Keratinocyte (primary cell): ENCODE results near the gene S100A9. TPM values are rescaled to one million over a fixed set of nuclear protein-coding genes. Genes with fewer than 3 reads are reported as not detected.

Experiments used
- DNase-seq: peaks from one replicate; pipeline ENCODE4 v3.0.0-alpha.2; 2011; ENCODE audit warnings: low read depth, missing footprints, low spot score
- FAIRE-seq: peaks from 2 replicates; lab custom pipeline; 2011; peaks lifted over from hg19 to GRCh38; lab: Jason Lieb, UNC
- H2AFZ ChIP-seq: 2 replicates; pipeline ENCODE4 v1.6.0; 2012; ENCODE audit warnings: low read length, control low read depth, inconsistent platforms; ENCODE audit not compliant: control insufficient read depth
- H3K27ac ChIP-seq: 2 replicates; pipeline ENCODE4 v1.5.1; 2011; ENCODE audit warnings: low read length; ENCODE audit not compliant: control insufficient read depth, insufficient read depth
- H3K27me3 ChIP-seq: 3 replicates; pipeline ENCODE4 v1.6.0; 2011; ENCODE audit warnings: low read length; ENCODE audit not compliant: control insufficient read depth, insufficient read depth; ENCODE audit errors: extremely low read depth
- H3K36me3 ChIP-seq, 2 experiments: 2 replicates in 1 of 2; 3 replicates in 1 of 2; pipeline ENCODE4 v1.5.1; 2011; ENCODE audit warnings: low read length in 2 of 2, mild to moderate bottlenecking in 1 of 2; ENCODE audit not compliant: control insufficient read depth in 2 of 2, insufficient read depth in 2 of 2; ENCODE audit errors: extremely low read depth in 1 of 2
- H3K4me1 ChIP-seq: 3 replicates; pipeline ENCODE4 v1.5.1; 2011; ENCODE audit warnings: low read length; ENCODE audit not compliant: control insufficient read depth, insufficient read depth; ENCODE audit errors: extremely low read depth
- H3K4me2 ChIP-seq: 3 replicates; pipeline ENCODE4 v1.6.0; 2011; ENCODE audit warnings: low read depth, low read length; ENCODE audit not compliant: control insufficient read depth, insufficient read depth; ENCODE audit errors: extremely low read depth
- H3K4me3 ChIP-seq, 3 experiments: fragments of 200-600 bp in 1 of 3; sonication (generic) in 1 of 3; 2 replicates in 2 of 3; 3 replicates in 1 of 3; pipeline ENCODE4 v1.5.1; 2011 to 2016; ENCODE audit warnings: low read length in 3 of 3, mild to moderate bottlenecking in 3 of 3, control low read depth in 2 of 3, inconsistent platforms in 1 of 3, low read depth in 1 of 3, mixed read lengths in 1 of 3, mixed run types in 1 of 3, moderate library complexity in 1 of 3; ENCODE audit not compliant: control insufficient read depth in 2 of 3, insufficient read depth in 2 of 3; ENCODE audit errors: extremely low read depth in 1 of 3
- H3K79me2 ChIP-seq: 2 replicates; pipeline ENCODE4 v1.6.0; 2012; ENCODE audit warnings: low read length; ENCODE audit not compliant: control insufficient read depth, insufficient read depth
- H3K9ac ChIP-seq: 3 replicates; pipeline ENCODE4 v1.6.0; 2011; ENCODE audit warnings: low read length; ENCODE audit not compliant: control insufficient read depth, insufficient read depth; ENCODE audit errors: extremely low read depth
- H3K9me1 ChIP-seq: 3 replicates; pipeline ENCODE4 v1.6.0; 2011; ENCODE audit warnings: low read length; ENCODE audit not compliant: control insufficient read depth, insufficient read depth; ENCODE audit errors: extremely low read depth
- H3K9me3 ChIP-seq: 2 replicates; pipeline ENCODE4 v1.5.1; 2012; ENCODE audit warnings: low read depth, low read length; ENCODE audit not compliant: control insufficient read depth
- H4K20me1 ChIP-seq: 3 replicates; pipeline ENCODE4 v1.6.0; 2011; ENCODE audit warnings: low read length; ENCODE audit not compliant: control insufficient read depth, insufficient read depth; ENCODE audit errors: extremely low read depth
- EZH2 ChIP-seq: IDR thresholded peaks from one replicate; pipeline ENCODE4 v1.6.1; 2012; ENCODE audit warnings: inconsistent platforms, mild to moderate bottlenecking, low read length, moderate library complexity
- dilution Hi-C: fragments of 300-500 bp; cut with MboI; formaldehyde crosslinking; loops from one replicate; pipeline ENCODE4 v1.7.0; 2020; ENCODE audit warnings: low sequenced_read_pairs; ENCODE audit not compliant: extremely low pct_ligation_motif_present
- polyA plus RNA-seq, 5 experiments: library from polyadenylated mRNA; depleted of rRNA in 3 of 5; stranded (reverse) in 3 of 5; stranded (forward) in 1 of 5; unstranded in 1 of 5; fragments of >200 nt; gene quantifications; 1 replicate in 1 of 5; 2 replicates in 3 of 5; 3 replicates in 1 of 5; pipeline versions ENCODE4 v1.2.1 to v1.2.3, GENCODE V29; 2011 to 2012; ENCODE audit warnings: missing spikeins in 2 of 5, low read depth in 1 of 5, low replicate concordance in 1 of 5
- TF ChIP-seq, protein P1 (sequence below), 3 experiments: IDR thresholded peaks in 1 of 3; conservative IDR thresholded peaks in 1 of 3; optimal IDR thresholded peaks in 1 of 3; 2 replicates in 2 of 3; 3 replicates in 1 of 3; pipeline versions ENCODE3 to v1.5.1; 2011; ENCODE audit warnings: low read length in 3 of 3, mild to moderate bottlenecking in 3 of 3, moderate library complexity in 2 of 3, control low read depth in 1 of 3, inconsistent platforms in 1 of 3; ENCODE audit not compliant: insufficient read depth in 2 of 3; ENCODE audit errors: extremely low read depth in 1 of 3

Gene S100A9
- polyA plus RNA-seq, 1 donor (not counting 4 experiments of a cell fraction or from before 2014, with no cell fraction given), result 297 TPM

DNA sequence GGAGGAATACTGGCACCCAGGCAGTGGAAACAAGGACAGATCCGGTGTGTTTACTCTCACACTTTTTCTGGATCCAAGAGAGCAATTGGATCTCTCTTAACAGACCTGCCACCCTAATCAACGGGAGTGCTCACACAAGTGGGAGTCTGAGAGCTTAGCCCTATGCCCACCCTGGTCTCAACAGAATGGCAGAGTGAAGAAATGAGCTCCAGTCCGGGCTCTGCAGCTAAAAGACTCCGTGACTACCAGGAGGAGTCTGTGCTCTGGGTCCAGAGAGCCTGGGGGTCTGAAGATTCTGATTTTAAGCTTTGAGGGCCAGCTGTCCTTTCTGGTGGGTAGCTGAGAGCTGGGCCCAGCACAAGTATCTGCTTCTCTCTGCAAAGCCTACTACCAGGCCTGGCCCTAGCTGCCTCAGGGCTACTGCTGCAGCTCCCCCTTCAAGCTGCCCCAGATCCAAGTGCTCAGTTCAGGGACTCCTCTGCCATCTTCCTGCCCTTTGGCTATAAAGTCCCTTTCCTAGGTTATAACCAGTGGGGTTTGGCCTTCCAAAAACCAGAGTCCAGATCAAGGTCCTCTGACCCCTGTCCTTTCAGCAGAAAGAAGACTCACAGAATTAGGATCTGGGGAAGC, 3.9 kb downstream of the S100A9 start:
- dilution Hi-C loops, result no loop called here
- TF ChIP-seq, protein P1, sequence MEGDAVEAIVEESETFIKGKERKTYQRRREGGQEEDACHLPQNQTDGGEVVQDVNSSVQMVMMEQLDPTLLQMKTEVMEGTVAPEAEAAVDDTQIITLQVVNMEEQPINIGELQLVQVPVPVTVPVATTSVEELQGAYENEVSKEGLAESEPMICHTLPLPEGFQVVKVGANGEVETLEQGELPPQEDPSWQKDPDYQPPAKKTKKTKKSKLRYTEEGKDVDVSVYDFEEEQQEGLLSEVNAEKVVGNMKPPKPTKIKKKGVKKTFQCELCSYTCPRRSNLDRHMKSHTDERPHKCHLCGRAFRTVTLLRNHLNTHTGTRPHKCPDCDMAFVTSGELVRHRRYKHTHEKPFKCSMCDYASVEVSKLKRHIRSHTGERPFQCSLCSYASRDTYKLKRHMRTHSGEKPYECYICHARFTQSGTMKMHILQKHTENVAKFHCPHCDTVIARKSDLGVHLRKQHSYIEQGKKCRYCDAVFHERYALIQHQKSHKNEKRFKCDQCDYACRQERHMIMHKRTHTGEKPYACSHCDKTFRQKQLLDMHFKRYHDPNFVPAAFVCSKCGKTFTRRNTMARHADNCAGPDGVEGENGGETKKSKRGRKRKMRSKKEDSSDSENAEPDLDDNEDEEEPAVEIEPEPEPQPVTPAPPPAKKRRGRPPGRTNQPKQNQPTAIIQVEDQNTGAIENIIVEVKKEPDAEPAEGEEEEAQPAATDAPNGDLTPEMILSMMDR (optimal IDR thresholded peaks at IDR 0.05 in 1 of 3, IDR thresholded peaks at IDR 0.05 in 1 of 3, conservative IDR thresholded peaks at IDR 0.05 in 1 of 3; ENCODE audit: extremely low read depth in 1 of 3, insufficient read depth in 2 of 3, low read length in 3 of 3), result no peak
- TF ChIP-seq EZH2, result no peak
- H3K27me3 ChIP-seq, result no peaks in the 10 kb centered on the region
- H4K20me1 ChIP-seq, result no peaks in the 10 kb centered on the region
- no peaks in the 10 kb centered on the region for H3K9me3 ChIP-seq
- H3K4me2 ChIP-seq, result no peak overlapping the region
- DNase-seq (no peak), FAIRE-seq (no peak)
- no peaks in the 10 kb centered on the region for H3K9me1 ChIP-seq
- H3K36me3 ChIP-seq, result no peaks in the 10 kb centered on the region
- H3K27ac ChIP-seq, result no peak overlapping the region
- no peaks in the 10 kb centered on the region for H3K79me2 ChIP-seq
- no peak overlapping the region for H2AFZ ChIP-seq
- H3K4me1 ChIP-seq, result peaks cover 33% of the 10 kb centered on the region
- no peak overlapping the region for H3K9ac ChIP-seq
- no peak overlapping the region for H3K4me3 ChIP-seq

DNA sequence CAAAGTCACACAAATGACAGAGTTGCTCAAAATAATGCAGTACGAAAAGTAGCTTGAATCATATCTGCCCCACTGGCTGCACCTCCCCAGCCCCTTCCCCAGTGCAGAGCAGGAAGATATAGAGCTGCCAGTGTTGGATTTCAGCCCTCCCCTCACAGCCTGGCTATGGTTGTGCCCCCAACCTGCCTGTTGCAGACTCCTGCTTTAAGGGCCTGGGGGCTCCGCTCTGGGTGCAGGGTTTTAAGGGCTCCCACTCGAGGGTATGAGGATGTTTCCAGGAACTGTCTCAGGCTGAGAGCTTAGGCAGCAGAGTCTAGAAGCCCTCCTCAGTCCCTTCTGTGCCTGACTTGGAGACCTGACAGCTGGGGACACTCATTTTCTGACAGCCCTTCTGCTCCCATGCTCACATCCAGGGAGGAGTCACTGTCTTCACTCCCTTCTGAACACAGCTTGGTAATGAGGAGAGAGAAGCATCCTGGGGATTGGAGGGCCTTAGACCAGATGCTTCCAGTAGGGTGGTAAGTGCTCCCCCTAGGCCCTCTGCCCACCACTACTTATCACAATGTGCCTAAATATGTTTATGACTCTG, 4.6 kb downstream of the S100A9 start:
- no peak for TF ChIP-seq EZH2
- TF ChIP-seq, protein P1 (optimal IDR thresholded peaks at IDR 0.05 in 1 of 3, IDR thresholded peaks at IDR 0.05 in 1 of 3, conservative IDR thresholded peaks at IDR 0.05 in 1 of 3; ENCODE audit: extremely low read depth in 1 of 3, insufficient read depth in 2 of 3, low read length in 3 of 3), result no peak

More for the DNA sequence above, 4.6 kb downstream of the S100A9 start:
- no peaks in the 10 kb centered on the region for H4K20me1 ChIP-seq
- H3K79me2 ChIP-seq, result no peaks in the 10 kb centered on the region
- H3K9ac ChIP-seq, result no peak overlapping the region
- H3K27ac ChIP-seq, result no peak overlapping the region
- FAIRE-seq (no peak), DNase-seq (no peak)
- H3K4me1 ChIP-seq, result peaks cover 27% of the 10 kb centered on the region
- H3K4me3 ChIP-seq, result no peak overlapping the region
- no peaks in the 10 kb centered on the region for H3K9me1 ChIP-seq
- no peaks in the 10 kb centered on the region for H3K9me3 ChIP-seq
- dilution Hi-C loops, result no loop called here
- no peak overlapping the region for H2AFZ ChIP-seq
- H3K36me3 ChIP-seq, result no peaks in the 10 kb centered on the region
- H3K4me2 ChIP-seq, result no peak overlapping the region
- no peaks in the 10 kb centered on the region for H3K27me3 ChIP-seq
